Upper lobe of left lung (tissue), 4 donors: ENCODE data around the gene FCAR.

Experiments
- EP300 ChIP-seq, 4 donors: sonication (generic); formaldehyde crosslinking; IDR thresholded peaks; one replicate each; pipeline ENCODE4 v1.5.1; 2017; ENCODE audit warnings: antibody characterized with exemption in 4 of 4, control low read depth in 2 of 4
- POLR2A ChIP-seq, 4 donors: fragments of 450-650 bp; IDR thresholded peaks; one replicate each; pipeline ENCODE4 v1.5.1; 2016 to 2017; ENCODE audit warnings: antibody characterized with exemption in 4 of 4, mild to moderate bottlenecking in 2 of 4
- TF ChIP-seq, protein P1 (sequence below), 6 experiments: fragments of 450-650 bp in 4 of 6; fragments of 200-600 bp in 2 of 6; sonication (generic) in 2 of 6; IDR thresholded peaks; one replicate each; pipeline ENCODE4 v1.5.1; 2016 to 2019; ENCODE audit warnings: antibody characterized with exemption in 6 of 6

DNA sequence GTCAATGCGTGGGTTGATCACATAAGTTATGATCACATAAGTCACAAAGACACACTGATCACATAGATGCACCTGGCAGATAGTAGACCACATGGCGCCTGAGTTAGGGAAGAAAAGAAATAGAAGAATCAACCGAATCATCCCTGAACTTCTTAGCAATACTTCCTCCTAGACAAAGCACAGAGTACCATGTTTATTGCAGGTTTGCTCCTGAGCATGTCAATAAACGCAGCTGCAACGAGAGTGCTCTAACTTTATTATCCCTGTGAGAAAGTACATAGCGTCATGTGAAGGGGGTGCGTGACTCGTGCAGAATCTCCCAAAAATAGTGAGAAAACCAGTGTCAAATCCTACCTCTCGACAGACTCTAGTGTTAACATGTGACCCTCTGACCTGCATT, 49.2 kb downstream of the FCAR start:
- TF ChIP-seq, protein P1, sequence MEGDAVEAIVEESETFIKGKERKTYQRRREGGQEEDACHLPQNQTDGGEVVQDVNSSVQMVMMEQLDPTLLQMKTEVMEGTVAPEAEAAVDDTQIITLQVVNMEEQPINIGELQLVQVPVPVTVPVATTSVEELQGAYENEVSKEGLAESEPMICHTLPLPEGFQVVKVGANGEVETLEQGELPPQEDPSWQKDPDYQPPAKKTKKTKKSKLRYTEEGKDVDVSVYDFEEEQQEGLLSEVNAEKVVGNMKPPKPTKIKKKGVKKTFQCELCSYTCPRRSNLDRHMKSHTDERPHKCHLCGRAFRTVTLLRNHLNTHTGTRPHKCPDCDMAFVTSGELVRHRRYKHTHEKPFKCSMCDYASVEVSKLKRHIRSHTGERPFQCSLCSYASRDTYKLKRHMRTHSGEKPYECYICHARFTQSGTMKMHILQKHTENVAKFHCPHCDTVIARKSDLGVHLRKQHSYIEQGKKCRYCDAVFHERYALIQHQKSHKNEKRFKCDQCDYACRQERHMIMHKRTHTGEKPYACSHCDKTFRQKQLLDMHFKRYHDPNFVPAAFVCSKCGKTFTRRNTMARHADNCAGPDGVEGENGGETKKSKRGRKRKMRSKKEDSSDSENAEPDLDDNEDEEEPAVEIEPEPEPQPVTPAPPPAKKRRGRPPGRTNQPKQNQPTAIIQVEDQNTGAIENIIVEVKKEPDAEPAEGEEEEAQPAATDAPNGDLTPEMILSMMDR (IDR thresholded peaks at IDR 0.05), result no peak
- TF ChIP-seq EP300 (IDR thresholded peaks at IDR 0.05) (no peak), POLR2A (IDR thresholded peaks at IDR 0.05) (no peak)
